Measurements from ENCODE around the gene IMMP2L. TPM values are rescaled to one million over a fixed set of nuclear protein-coding genes. Genes with fewer than 3 reads are reported as not detected.

IMMP2L gene
- total and polyA plus RNA-seq, 2 of the 13 experiments (the other 11 are each of a cell fraction or from before 2014, with no cell fraction given): 7.8 to 16.9 TPM

- TF ChIP-seq ZNF775 (CRISPR knock-in tag; IDR thresholded peaks at IDR 0.05; ENCODE audit: borderline replicate concordance) (no peak), TBX3 (IDR thresholded peaks at IDR 0.05; ENCODE audit: borderline replicate concordance) (no peak), BORCS8-MEF2B (CRISPR knock-in tag; IDR thresholded peaks at IDR 0.05) (no peak), FOXP1 (IDR thresholded peaks at IDR 0.05) (no peak), FOXP1 (CRISPR knock-in tag; IDR thresholded peaks at IDR 0.05) (no peak), ZNF335 (CRISPR knock-in tag; IDR thresholded peaks at IDR 0.05) (no peak), ZNF143 (CRISPR knock-in tag; IDR thresholded peaks at IDR 0.05) (no peak)
- TF ChIP-seq, protein P1, sequence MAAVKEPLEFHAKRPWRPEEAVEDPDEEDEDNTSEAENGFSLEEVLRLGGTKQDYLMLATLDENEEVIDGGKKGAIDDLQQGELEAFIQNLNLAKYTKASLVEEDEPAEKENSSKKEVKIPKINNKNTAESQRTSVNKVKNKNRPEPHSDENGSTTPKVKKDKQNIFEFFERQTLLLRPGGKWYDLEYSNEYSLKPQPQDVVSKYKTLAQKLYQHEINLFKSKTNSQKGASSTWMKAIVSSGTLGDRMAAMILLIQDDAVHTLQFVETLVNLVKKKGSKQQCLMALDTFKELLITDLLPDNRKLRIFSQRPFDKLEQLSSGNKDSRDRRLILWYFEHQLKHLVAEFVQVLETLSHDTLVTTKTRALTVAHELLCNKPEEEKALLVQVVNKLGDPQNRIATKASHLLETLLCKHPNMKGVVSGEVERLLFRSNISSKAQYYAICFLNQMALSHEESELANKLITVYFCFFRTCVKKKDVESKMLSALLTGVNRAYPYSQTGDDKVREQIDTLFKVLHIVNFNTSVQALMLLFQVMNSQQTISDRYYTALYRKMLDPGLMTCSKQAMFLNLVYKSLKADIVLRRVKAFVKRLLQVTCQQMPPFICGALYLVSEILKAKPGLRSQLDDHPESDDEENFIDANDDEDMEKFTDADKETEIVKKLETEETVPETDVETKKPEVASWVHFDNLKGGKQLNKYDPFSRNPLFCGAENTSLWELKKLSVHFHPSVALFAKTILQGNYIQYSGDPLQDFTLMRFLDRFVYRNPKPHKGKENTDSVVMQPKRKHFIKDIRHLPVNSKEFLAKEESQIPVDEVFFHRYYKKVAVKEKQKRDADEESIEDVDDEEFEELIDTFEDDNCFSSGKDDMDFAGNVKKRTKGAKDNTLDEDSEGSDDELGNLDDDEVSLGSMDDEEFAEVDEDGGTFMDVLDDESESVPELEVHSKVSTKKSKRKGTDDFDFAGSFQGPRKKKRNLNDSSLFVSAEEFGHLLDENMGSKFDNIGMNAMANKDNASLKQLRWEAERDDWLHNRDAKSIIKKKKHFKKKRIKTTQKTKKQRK (IDR thresholded peaks at IDR 0.05; ENCODE audit: low read length): no peak
Measured at GRCh38 chr7:111137296-111138192, 424.7 kb downstream of the IMMP2L start (continued).

GRCh38 chr7:111132833-111133232, 429.5 kb downstream of the IMMP2L start:
- no peak overlapping the region for H3K4me2 ChIP-seq (ENCODE audit: low read depth, low read length)
- no peaks in the 10 kb centered on the region for H3K9me3 ChIP-seq (ENCODE audit: low read length)
- DNase-seq (ENCODE audit: low spot score) (no peak), FAIRE-seq (no peak), ATAC-seq (no peak)
- H4K20me1 ChIP-seq (ENCODE audit: insufficient read depth, low read length): no peaks in the 10 kb centered on the region
- H3K27ac ChIP-seq (ENCODE audit: extremely low read length, insufficient read depth, low read length): no peak overlapping the region
- WGBS (ENCODE audit: low lambda C conversion rate): 12% methylated on average over 1 of the region's 1 CpG
- H3K79me2 ChIP-seq (ENCODE audit: insufficient read depth, low read length): no peaks in the 10 kb centered on the region
- H3K27me3 ChIP-seq (ENCODE audit: control insufficient read depth in 1 of 2, insufficient read depth in 2 of 2, low read length in 2 of 2): no peaks in the 10 kb centered on the region
- CTCF ChIA-PET (ENCODE audit: low intra/inter-chr PET ratio, low total read pairs): no interaction called here
- in situ Hi-C loops (cut with HindIII; ENCODE audit: extremely low pct_ligation_motif_present, low pct_unique_long_range_greater_than_20kb) (no loop called here), intact Hi-C loops (cut with micrococcal nuclease; ENCODE audit: unreplicated experiment) (loop anchor here (10.0 kb wide), 1 partner anchor 1218 kb away; no protein-coding TSS in a partner anchor)
- POLR2A ChIA-PET: no interaction called here
- no TSS peak for BruUV-seq (replicated peaks)
- H3K4me3 ChIP-seq (replicated peaks in 1 of 3; ENCODE audit: insufficient read depth in 1 of 3, low read depth in 2 of 3, low read length in 3 of 3): no peak overlapping the region
- no peaks in the 10 kb centered on the region for H3K4me1 ChIP-seq (ENCODE audit: insufficient read depth, low read length)
- H2AFZ ChIP-seq (ENCODE audit: low read length): no peak overlapping the region
- no peak overlapping the region for H3K9ac ChIP-seq (ENCODE audit: insufficient read depth, low read depth, low read length)
- H3K36me3 ChIP-seq (replicated peaks in 1 of 2; ENCODE audit: control insufficient read depth in 1 of 2, insufficient read depth in 2 of 2, low read length in 2 of 2): no peaks in the 10 kb centered on the region
- TF ChIP-seq AKNA (CRISPR knock-in tag; IDR thresholded peaks at IDR 0.05; ENCODE audit: borderline replicate concordance): no peak
- TF ChIP-seq SRY (CRISPR knock-in tag; IDR thresholded peaks at IDR 0.05): no peak
- TF ChIP-seq, protein P2, sequence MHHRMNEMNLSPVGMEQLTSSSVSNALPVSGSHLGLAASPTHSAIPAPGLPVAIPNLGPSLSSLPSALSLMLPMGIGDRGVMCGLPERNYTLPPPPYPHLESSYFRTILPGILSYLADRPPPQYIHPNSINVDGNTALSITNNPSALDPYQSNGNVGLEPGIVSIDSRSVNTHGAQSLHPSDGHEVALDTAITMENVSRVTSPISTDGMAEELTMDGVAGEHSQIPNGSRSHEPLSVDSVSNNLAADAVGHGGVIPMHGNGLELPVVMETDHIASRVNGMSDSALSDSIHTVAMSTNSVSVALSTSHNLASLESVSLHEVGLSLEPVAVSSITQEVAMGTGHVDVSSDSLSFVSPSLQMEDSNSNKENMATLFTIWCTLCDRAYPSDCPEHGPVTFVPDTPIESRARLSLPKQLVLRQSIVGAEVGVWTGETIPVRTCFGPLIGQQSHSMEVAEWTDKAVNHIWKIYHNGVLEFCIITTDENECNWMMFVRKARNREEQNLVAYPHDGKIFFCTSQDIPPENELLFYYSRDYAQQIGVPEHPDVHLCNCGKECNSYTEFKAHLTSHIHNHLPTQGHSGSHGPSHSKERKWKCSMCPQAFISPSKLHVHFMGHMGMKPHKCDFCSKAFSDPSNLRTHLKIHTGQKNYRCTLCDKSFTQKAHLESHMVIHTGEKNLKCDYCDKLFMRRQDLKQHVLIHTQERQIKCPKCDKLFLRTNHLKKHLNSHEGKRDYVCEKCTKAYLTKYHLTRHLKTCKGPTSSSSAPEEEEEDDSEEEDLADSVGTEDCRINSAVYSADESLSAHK (CRISPR knock-in tag; IDR thresholded peaks at IDR 0.05; ENCODE audit: borderline replicate concordance): no peak
- no peak for TF ChIP-seq ZNF430 (CRISPR knock-in tag; IDR thresholded peaks at IDR 0.05)

Data from HepG2 (cell line).